ENCODE results near the gene ZFP91.
A peak's percentile ranks its signal among the peaks of the same experiment; 100 is the strongest.

The ZFP91 gene

GRCh38 chr11:58582437-58582836 is 3.6 kb downstream of the ZFP91 start:
- TF ChIP-seq CTCF (conservative IDR thresholded peaks at IDR 0.05; ENCODE audit: low read depth, low read length), result no peak
- H3K4me3 ChIP-seq (ENCODE audit: low read depth, low read length), result no peak overlapping the region
- DNase-seq (ENCODE audit: low read depth), result no peak

DNA sequence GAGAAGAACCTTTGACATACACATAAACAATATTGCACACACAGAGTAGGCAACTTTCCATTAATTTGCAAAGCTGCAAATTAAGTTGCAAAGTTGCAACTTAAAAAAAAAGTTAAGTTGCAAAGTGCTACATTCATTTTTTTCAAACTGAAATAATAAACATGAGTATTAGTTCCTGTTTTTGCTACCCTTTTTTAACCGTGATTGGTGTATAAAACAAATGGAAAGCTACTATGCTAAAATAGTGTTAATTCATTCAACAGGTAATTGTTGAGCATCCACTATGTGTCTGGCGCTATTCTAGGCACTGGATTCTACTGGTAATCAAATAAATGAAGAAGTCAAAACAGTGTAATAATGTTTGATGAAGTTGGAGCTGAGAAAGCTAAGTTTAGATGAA is 8.1 kb downstream of the ZFP91 start:
- DNase-seq (ENCODE audit: low read depth), result no peak
- H3K4me3 ChIP-seq (ENCODE audit: low read depth, low read length), result no peak overlapping the region
- no peak for TF ChIP-seq CTCF (conservative IDR thresholded peaks at IDR 0.05; ENCODE audit: low read depth, low read length)

DNA sequence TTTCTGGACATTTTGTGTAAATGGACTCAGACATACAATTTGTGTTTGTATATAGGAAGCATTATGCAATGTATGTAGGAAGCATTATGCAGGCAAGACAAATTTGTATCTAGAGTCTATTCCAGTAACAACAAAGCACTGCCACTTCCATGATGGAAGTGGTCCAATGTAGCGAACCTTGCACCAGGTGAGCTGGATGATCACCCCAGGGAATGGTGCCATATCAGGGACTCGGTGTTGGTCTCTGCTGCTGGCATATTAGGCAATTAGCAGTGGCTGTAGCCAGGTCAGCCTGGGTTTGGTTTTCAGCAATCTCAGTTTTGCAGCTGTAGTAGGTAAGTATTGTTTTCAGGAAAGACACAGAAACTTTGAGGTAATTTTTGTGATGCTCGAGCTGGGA is 12.8 kb downstream of the ZFP91 start:
- no peak for TF ChIP-seq CTCF (conservative IDR thresholded peaks at IDR 0.05; ENCODE audit: low read depth, low read length)
- DNase-seq (ENCODE audit: low read depth), result no peak

GRCh38 chr11:58592760-58593472 is 14.1 kb downstream of the ZFP91 start:
- no peak overlapping the region for H3K4me3 ChIP-seq (ENCODE audit: low read depth, low read length)
- TF ChIP-seq CTCF (conservative IDR thresholded peaks at IDR 0.05; ENCODE audit: low read depth, low read length), result no peak
- DNase-seq (ENCODE audit: low read depth), result peak; percentile 10

More for the DNA sequence above, 12.8 kb downstream of the ZFP91 start:
- no peak overlapping the region for H3K4me3 ChIP-seq (ENCODE audit: low read depth, low read length)

- TF ChIP-seq CTCF (conservative IDR thresholded peaks at IDR 0.05; ENCODE audit: low read depth, low read length), result no peak
- no peak overlapping the region for H3K4me3 ChIP-seq (ENCODE audit: low read depth, low read length)
- no peak for DNase-seq (ENCODE audit: low read depth)
Measured at GRCh38 chr11:58594826-58595225, 16.0 kb downstream of the ZFP91 start.

DNA sequence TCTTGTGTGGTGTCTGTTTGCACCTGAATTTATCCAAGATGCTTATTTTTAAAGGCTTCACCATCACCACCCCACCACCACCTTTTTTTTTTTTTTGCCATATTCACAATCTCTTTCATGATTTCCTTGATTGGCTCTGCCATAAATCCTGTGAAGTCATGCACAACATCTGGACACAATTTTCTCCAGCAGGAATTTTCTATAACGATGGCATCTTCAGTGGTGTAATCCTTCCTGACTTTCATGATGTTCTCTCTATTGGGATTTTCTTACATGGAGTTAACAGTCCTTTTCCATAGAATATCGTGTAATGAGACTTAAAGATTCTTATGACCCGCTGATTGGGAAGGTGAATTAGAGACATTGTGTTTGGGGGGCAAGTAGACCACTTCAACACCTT is 17.8 kb downstream of the ZFP91 start:
- no peak for DNase-seq (ENCODE audit: low read depth)
- TF ChIP-seq CTCF (conservative IDR thresholded peaks at IDR 0.05; ENCODE audit: low read depth, low read length), result no peak
- H3K4me3 ChIP-seq (ENCODE audit: low read depth, low read length), result no peak overlapping the region

DNA sequence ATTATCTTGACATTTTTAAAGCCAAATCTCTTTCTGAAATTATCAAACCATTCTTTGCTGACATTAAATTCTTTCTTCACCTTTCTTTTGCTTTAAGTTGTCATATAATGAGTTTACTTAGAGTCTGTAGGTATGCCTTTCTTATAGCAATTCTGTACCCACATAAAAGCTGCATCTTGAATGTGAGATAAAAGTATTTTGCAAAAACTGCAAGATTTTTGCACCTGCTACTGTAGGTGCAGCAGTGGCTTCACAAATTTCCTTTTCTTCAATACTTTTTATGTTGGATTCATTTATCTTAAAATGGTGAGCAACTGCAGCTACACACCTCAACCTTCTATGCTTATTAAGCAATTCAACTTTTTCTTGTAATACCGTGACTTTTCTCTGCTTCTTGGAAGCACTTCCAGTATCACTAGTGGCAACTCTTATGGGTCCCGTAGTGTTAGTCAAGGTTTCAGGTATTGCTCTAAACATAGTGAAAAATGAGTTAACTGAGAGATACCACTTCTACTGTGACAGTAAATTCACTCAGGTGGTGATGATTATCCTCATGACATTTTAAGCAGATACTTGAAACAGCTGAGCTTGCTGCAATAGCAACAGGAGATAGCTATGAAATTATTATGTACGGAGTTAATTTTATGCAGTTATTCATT is 18.8 kb downstream of the ZFP91 start:
- no peak for TF ChIP-seq CTCF (conservative IDR thresholded peaks at IDR 0.05; ENCODE audit: low read depth, low read length)
- no peak overlapping the region for H3K4me3 ChIP-seq (ENCODE audit: low read depth, low read length)
- DNase-seq (ENCODE audit: low read depth), result no peak

All from choroid plexus epithelial cell (primary cell).